A549 (cell line): ENCODE data around the gene KCTD1. TPM values are rescaled to one million over a fixed set of nuclear protein-coding genes. Genes with fewer than 3 reads are reported as not detected.

Experiments used
- ATAC-seq, 2 experiments: fragments of 200-7000 bp in 1 of 2; fragments of >200 bp in 1 of 2; cut with Nextera tagmentation in 1 of 2; cut with Tn5 transposase in 1 of 2; 3 replicates each; pipeline versions ENCODE4 v1.8.0 to v1.9.1; 2018 to 2020; ENCODE audit warnings: mild to moderate bottlenecking in 1 of 2, moderate library complexity in 1 of 2
- CTCF ChIA-PET: fragments of 300-600 bp; sonication (Branson Sonifier 250); formaldehyde crosslinking; extraction: SDS; loops from one replicate; lab custom pipeline; 2021; ENCODE audit warnings: antibody characterized with exemption, inconsistent platforms; lab: Yijun Ruan, JAX
- POLR2A ChIA-PET: fragments of 350-600 bp; formaldehyde crosslinking; extraction: SDS; loops from one replicate; lab custom pipeline; 2021; ENCODE audit warnings: antibody characterized with exemption, inconsistent platforms; lab: Yijun Ruan, JAX
- DNase-seq, 2 experiments: peaks; one replicate each; pipeline versions ENCODE4 v3.0.0 to v3.0.0-alpha.2; 2011 to 2016; ENCODE audit warnings: low read depth in 1 of 2, low spot score in 1 of 2
- FAIRE-seq: peaks from 2 replicates; lab custom pipeline; 2011; peaks lifted over from hg19 to GRCh38; lab: Jason Lieb, UNC
- H3K27ac ChIP-seq, 2 experiments: fragments of >200 bp; sonication (Bioruptor Twin); formaldehyde crosslinking; 3 replicates each; pipeline ENCODE4 v1.5.1; 2016 to 2017
- H3K4me1 ChIP-seq: fragments of >200 bp; sonication (Bioruptor Twin); formaldehyde crosslinking; 3 replicates; pipeline ENCODE4 v1.6.1; 2016
- H3K4me2 ChIP-seq: fragments of >200 bp; sonication (Bioruptor Twin); formaldehyde crosslinking; 3 replicates; pipeline ENCODE4 v1.6.1; 2016
- H3K4me3 ChIP-seq: fragments of >200 bp; sonication (Bioruptor Twin); formaldehyde crosslinking; 3 replicates; pipeline ENCODE4 v1.5.1; 2016
- H3K9me3 ChIP-seq: fragments of >200 bp; sonication (Bioruptor Twin); formaldehyde crosslinking; 3 replicates; pipeline ENCODE4 v1.6.1; 2016
- ATOH8 ChIP-seq: fragments of 250-450 bp; sonication (Bioruptor Pico); IDR thresholded peaks from 2 replicates; pipeline ENCODE4 v1.5.0; 2020; ENCODE audit warnings: low read depth, mild to moderate bottlenecking, moderate library complexity
- BCL3 ChIP-seq: fragments of >200 bp; sonication (Bioruptor Twin); formaldehyde crosslinking; IDR thresholded peaks from 3 replicates; pipeline ENCODE4 v1.6.1; 2016
- CEBPB ChIP-seq, 2 experiments: fragments of >200 bp in 1 of 2; sonication (Bioruptor Twin) in 1 of 2; formaldehyde crosslinking in 1 of 2; IDR thresholded peaks; 2 replicates each; pipeline ENCODE4 v1.6.1; 2012 to 2016
- EP300 ChIP-seq, 2 experiments: fragments of >200 bp; sonication (Bioruptor Twin); formaldehyde crosslinking; IDR thresholded peaks; 2 replicates in 1 of 2; 3 replicates in 1 of 2; pipeline ENCODE4 v1.6.1; 2016 to 2017
- FOSL2 ChIP-seq, 2 experiments: fragments of 450-650 bp in 1 of 2; fragments of >200 bp in 1 of 2; sonication (Bioruptor Twin) in 1 of 2; formaldehyde crosslinking; IDR thresholded peaks; 2 replicates each; pipeline versions ENCODE4 v1.5.0 to v1.6.1; 2016 to 2020; ENCODE audit warnings: mild to moderate bottlenecking in 1 of 2, moderate library complexity in 1 of 2
- HES2 ChIP-seq: fragments of >200 bp; sonication (Bioruptor Twin); formaldehyde crosslinking; IDR thresholded peaks from 2 replicates; pipeline ENCODE4 v1.6.1; 2016
- HEYL ChIP-seq: fragments of 250-450 bp; sonication (Bioruptor Pico); IDR thresholded peaks from 2 replicates; pipeline ENCODE4 v1.8.0; 2021; ENCODE audit warnings: mild to moderate bottlenecking, moderate library complexity
- HMGXB4 ChIP-seq: fragments of 250-450 bp; sonication (Bioruptor Pico); IDR thresholded peaks from 2 replicates; pipeline ENCODE4 v1.5.0; 2021; ENCODE audit warnings: mild to moderate bottlenecking, moderate library complexity, borderline replicate concordance
- HOXA7 ChIP-seq: fragments of 250-450 bp; sonication (Bioruptor Pico); IDR thresholded peaks from 2 replicates; pipeline ENCODE4 v1.5.0; 2020; ENCODE audit warnings: mild to moderate bottlenecking, moderate library complexity
- JUNB ChIP-seq: fragments of >200 bp; sonication (Bioruptor Twin); formaldehyde crosslinking; IDR thresholded peaks from 2 replicates; pipeline ENCODE4 v1.6.1; 2016
- KDM5A ChIP-seq: fragments of 200-600 bp; sonication (generic); IDR thresholded peaks from 2 replicates; pipeline ENCODE4 v1.6.1; 2016; ENCODE audit warnings: antibody characterized with exemption, mild to moderate bottlenecking
- MYC ChIP-seq: IDR thresholded peaks from 2 replicates; pipeline ENCODE4 v1.6.1; 2012; ENCODE audit warnings: mild to moderate bottlenecking, inconsistent platforms, low read length, improper control_type of control experiment, borderline replicate concordance
- NR3C1 ChIP-seq: fragments of >200 bp; sonication (Bioruptor Twin); formaldehyde crosslinking; IDR thresholded peaks from 3 replicates; pipeline ENCODE4 v1.6.1; 2017
- PBX3 ChIP-seq: IDR thresholded peaks from 2 replicates; pipeline ENCODE4 v1.6.1; 2012
- PHF8 ChIP-seq: fragments of 200-600 bp; sonication (generic); IDR thresholded peaks from 2 replicates; pipeline ENCODE4 v1.6.1; 2016; ENCODE audit warnings: low read depth, mild to moderate bottlenecking, antibody characterized with exemption, moderate library complexity, borderline replicate concordance
- REST ChIP-seq: fragments of 200-600 bp; sonication (generic); IDR thresholded peaks from 2 replicates; pipeline ENCODE4 v1.6.1; 2016; ENCODE audit warnings: antibody characterized with exemption, mild to moderate bottlenecking, moderate library complexity
- SMC3 ChIP-seq: fragments of >200 bp; sonication (Bioruptor Twin); formaldehyde crosslinking; IDR thresholded peaks from 3 replicates; pipeline ENCODE4 v1.6.1; 2018; ENCODE audit warnings: inconsistent platforms
- SREBF2 ChIP-seq: fragments of 450-650 bp; IDR thresholded peaks from 2 replicates; pipeline ENCODE4 v1.6.1; 2014; ENCODE audit warnings: mild to moderate bottlenecking, moderate library complexity
- ZC3H11A ChIP-seq: fragments of 450-650 bp; IDR thresholded peaks from 2 replicates; pipeline ENCODE4 v1.6.1; 2014; ENCODE audit warnings: antibody characterized with exemption, mild to moderate bottlenecking
- ZNF302 ChIP-seq: fragments of 250-450 bp; sonication (Bioruptor Pico); IDR thresholded peaks from 2 replicates; pipeline ENCODE4 v1.9.0; 2021; ENCODE audit warnings: inconsistent platforms, mild to moderate bottlenecking, moderate library complexity
- WGBS: methylation state at CpG from one replicate; pipeline ENCODE4 v1.1.6; 2017; ENCODE audit errors: missing lambda C conversion rate; 5-methylcytosine and 5-hydroxymethylcytosine counted together
- polyA plus RNA-seq, 4 experiments: library from polyadenylated mRNA; depleted of rRNA in 3 of 4; stranded (reverse); fragments of >200 nt; fragmentation: RNase III in 1 of 4; extraction: RNeasy Plus Mini Kit Qiagen cat#74134 plus additional on column Dnase treatment in 1 of 4; gene quantifications; 2 replicates in 3 of 4; 3 replicates in 1 of 4; pipeline ENCODE4 v1.2.3, GENCODE V29; 2011 to 2017

Gene KCTD1
- polyA plus RNA-seq, 2 of the 4 experiments (the other 2 are of a cell fraction), result 26.1 to 32.1 TPM

- CTCF ChIA-PET, result no interaction called here
- DNase-seq, result no peak
- Histone ChIP-seq H3K9me3 (no peaks in the 10 kb centered on the region), H3K4me2 (peak overlapping the region; percentile 71), H3K4me3 (peak overlapping the region; percentile 27), H3K4me1 (peaks cover 26% of the 10 kb centered on the region), H3K27ac (peak overlapping the region; percentile 88 to 90)
- POLR2A ChIA-PET, result interaction anchor here (0.5 to 0.6 kb wide), 2 partner anchors 79 to 221 kb away, joined by 3 read pairs; no protein-coding TSS in a partner anchor
- WGBS, result 83% methylated on average over 8 of the region's 8 CpGs
- no peak for TF ChIP-seq PHF8
- no peak for TF ChIP-seq NR3C1
- TF ChIP-seq FOSL2 (IDR thresholded peaks at IDR 0.05), result no peak
- TF ChIP-seq FOSL2 (CRISPR knock-in tag; IDR thresholded peaks at IDR 0.05), result no peak
- TF ChIP-seq KDM5A, result no peak
- no peak for TF ChIP-seq HOXA7 (CRISPR knock-in tag)
- no peak for TF ChIP-seq MYC
- no peak for TF ChIP-seq SMC3
- no peak for TF ChIP-seq EP300 (IDR thresholded peaks at IDR 0.05)
- no peak for TF ChIP-seq ZNF302 (CRISPR knock-in tag)
- no peak for TF ChIP-seq ZC3H11A
- no peak for TF ChIP-seq JUNB
- TF ChIP-seq SREBF2, result no peak
- TF ChIP-seq HES2, result no peak
- no peak for TF ChIP-seq HMGXB4 (CRISPR knock-in tag)
- no peak for TF ChIP-seq REST
- TF ChIP-seq ATOH8, result no peak
- no peak for TF ChIP-seq CEBPB (IDR thresholded peaks at IDR 0.05)
- no peak for TF ChIP-seq HEYL (CRISPR knock-in tag)
- ATAC-seq, result peak in 1 of 2 experiments; percentile 30; a peak in 2 of 6 replicates
- no peak for FAIRE-seq
These were observed 112.8 kb downstream of the KCTD1 start for GRCh38 chr18:26435415-26436095.

- Histone ChIP-seq H3K27ac (peak overlapping the region; percentile 88 to 90), H3K9me3 (no peaks in the 10 kb centered on the region), H3K4me2 (peak overlapping the region; percentile 71), H3K4me3 (no peak overlapping the region), H3K4me1 (peaks cover 30% of the 10 kb centered on the region)
- WGBS, result 65% methylated on average over 2 of the region's 2 CpGs
- ATAC-seq, result no peak
- FAIRE-seq, result no peak
- DNase-seq, result no peak
- ChIA-PET CTCF (no interaction called here), POLR2A (no interaction called here)
- TF ChIP-seq BCL3 (no peak), PBX3 (no peak)
These were observed 113.5 kb downstream of the KCTD1 start for GRCh38 chr18:26434887-26435286.
